NCI-H526 treated with DMSO at 0.1 percent for 48 hours (cell line): ENCODE data around the gene SLC6A9.

ENCODE experiments used
- DNase-seq: peaks from one replicate; lab custom pipeline; 2025; lab: John Stamatoyannopoulos, UW

Gene SLC6A9

GRCh38 chr1:43969746-43970466 is 61.4 kb downstream of the SLC6A9 start, which contains the start of gene DPH2:
TSS of gene DPH2 (plus strand) at chr1:43970010. CDS start at chr1:43970176, 166 bp downstream.
- DNase-seq, result peak; percentile 99

GRCh38 chr1:43969416-43969745 is 61.9 kb downstream of the SLC6A9 start:
- no peak for DNase-seq

GRCh38 chr1:43968348-43968948 is 62.8 kb downstream of the SLC6A9 start:
- no peak for DNase-seq

GRCh38 chr1:43965316-43965715 is 65.9 kb downstream of the SLC6A9 start:
- DNase-seq, result no peak

- DNase-seq, result no peak
These were observed 67.4 kb downstream of the SLC6A9 start for GRCh38 chr1:43963890-43964289.

GRCh38 chr1:43963006-43963405 is 68.3 kb downstream of the SLC6A9 start:
- DNase-seq, result no peak

GRCh38 chr1:43962324-43962723 is 68.9 kb downstream of the SLC6A9 start:
- DNase-seq, result no peak

- DNase-seq, result no peak
These were observed 69.6 kb downstream of the SLC6A9 start for GRCh38 chr1:43961692-43962091.

GRCh38 chr1:43960798-43961197 is 70.5 kb downstream of the SLC6A9 start:
- no peak for DNase-seq

GRCh38 chr1:43958351-43959255 is 72.7 kb downstream of the SLC6A9 start:
- no peak for DNase-seq

GRCh38 chr1:43957407-43958040 is 73.7 kb downstream of the SLC6A9 start:
- DNase-seq, result no peak

GRCh38 chr1:43956234-43956633 is 75.0 kb downstream of the SLC6A9 start:
- no peak for DNase-seq

GRCh38 chr1:43954036-43954435 is 77.2 kb downstream of the SLC6A9 start:
- no peak for DNase-seq

- DNase-seq, result no peak
These were observed 77.9 kb downstream of the SLC6A9 start for GRCh38 chr1:43953361-43953760.

- no peak for DNase-seq
These were observed 78.4 kb downstream of the SLC6A9 start for GRCh38 chr1:43952731-43953346.

GRCh38 chr1:43951021-43951985 is 80.0 kb downstream of the SLC6A9 start:
- DNase-seq, result no peak

GRCh38 chr1:43949678-43950077 is 81.6 kb downstream of the SLC6A9 start:
- no peak for DNase-seq

- DNase-seq, result no peak
These were observed 83.3 kb downstream of the SLC6A9 start for GRCh38 chr1:43947874-43948437.

- no peak for DNase-seq
These were observed 84.0 kb downstream of the SLC6A9 start for GRCh38 chr1:43947061-43947873.
